KOPT-K1 (cell line): ENCODE results near the gene CMIP.

Source experiments
- H3K27ac ChIP-seq: fragments of 200-600 bp; sonication (generic); 2 replicates; pipeline ENCODE4 v1.5.1; 2016; ENCODE audit warnings: antibody characterized with exemption, mild to moderate bottlenecking, low read depth, low read length; ENCODE audit not compliant: poor library complexity, severe bottlenecking
- H3K36me3 ChIP-seq: fragments of 200-600 bp; sonication (generic); 2 replicates; pipeline ENCODE4 v1.5.1; 2017; ENCODE audit warnings: antibody characterized with exemption, mild to moderate bottlenecking, low read length, moderate library complexity; ENCODE audit not compliant: insufficient read depth
- H3K9me3 ChIP-seq: fragments of 200-600 bp; sonication (generic); 2 replicates; pipeline ENCODE4 v1.5.1; 2017; ENCODE audit warnings: antibody characterized with exemption, low read length, mild to moderate bottlenecking; ENCODE audit not compliant: insufficient read depth, poor library complexity, severe bottlenecking

Gene CMIP

DNA sequence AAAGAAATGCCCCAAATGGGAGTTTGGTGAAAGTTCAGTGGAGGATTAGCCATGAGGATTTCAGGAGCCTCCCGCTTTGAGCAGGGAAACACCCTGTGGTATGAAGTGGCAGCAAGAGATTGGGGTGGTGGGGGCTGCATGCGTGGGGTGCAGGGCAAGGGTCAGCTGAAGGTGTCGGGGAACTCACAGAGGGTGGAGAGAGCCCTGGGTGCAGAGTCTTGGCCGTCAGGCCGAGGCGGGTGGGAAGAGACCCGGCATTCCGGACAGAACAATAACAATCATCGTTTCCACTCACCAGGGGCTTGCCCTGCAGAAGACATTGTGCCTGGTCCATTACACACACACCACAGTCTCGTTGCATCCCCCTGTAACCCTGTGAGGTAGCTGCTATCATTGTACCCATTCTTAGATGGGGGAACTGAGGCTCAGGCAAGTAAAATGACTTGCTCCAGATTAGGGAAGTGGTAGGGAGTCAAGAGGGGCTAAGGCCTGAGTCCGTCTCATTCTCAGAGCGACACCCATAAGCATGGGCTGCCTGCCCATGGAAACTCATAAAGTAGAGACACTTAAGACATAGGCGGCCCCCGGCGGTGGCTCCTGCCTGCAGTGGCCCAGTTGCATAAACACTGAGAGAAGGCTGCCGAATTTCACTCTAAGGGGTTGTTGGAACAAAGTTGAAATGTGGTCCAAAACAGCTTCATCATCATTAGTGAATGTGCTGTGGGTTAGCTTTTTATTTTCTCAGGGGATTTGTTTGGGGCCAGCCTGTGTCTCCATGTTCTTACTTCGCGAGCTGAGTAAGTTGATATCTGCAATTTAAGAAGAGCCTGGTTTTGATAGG, 93.3 kb downstream of the CMIP start:
- no peaks in the 10 kb centered on the region for H3K36me3 ChIP-seq
- H3K9me3 ChIP-seq: no peaks in the 10 kb centered on the region
- no peak overlapping the region for H3K27ac ChIP-seq

DNA sequence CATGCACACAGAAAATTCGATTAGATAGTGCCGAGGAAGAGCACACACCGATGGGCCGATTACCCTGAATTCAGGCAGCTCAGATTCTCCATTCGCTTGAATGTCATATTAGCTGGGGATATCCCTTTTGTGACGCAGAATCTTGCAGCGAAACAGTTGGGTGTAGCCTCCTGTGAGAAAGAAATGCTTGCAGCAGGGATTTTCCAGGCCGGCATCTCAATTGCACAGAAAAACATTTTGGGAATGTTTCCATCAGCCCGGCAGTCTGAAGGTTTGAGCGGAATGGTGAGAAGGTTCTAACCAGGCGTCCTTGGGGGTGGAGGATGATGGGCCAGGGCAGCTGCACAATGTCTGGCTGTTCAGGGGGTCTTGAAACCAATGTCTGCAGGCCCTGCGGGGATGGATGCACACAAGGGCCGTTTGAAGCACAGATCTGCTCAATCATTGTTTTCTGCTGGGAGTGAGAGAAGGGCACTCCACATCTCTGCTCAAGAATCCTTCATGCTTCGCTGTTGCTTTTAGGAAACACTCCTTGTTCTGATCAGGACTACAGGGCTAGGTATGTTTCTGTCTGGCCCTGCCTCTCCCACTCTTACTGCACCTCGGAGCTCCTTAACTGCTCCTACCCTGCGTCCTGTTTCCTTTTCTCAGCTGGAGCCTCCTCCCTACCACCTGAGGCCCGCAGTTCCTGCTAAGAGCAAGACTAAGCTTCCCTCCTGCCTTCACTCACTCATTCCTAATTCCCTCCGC, 94.6 kb downstream of the CMIP start:
- H3K9me3 ChIP-seq: no peaks in the 10 kb centered on the region
- H3K36me3 ChIP-seq: no peaks in the 10 kb centered on the region
- H3K27ac ChIP-seq: no peak overlapping the region

DNA sequence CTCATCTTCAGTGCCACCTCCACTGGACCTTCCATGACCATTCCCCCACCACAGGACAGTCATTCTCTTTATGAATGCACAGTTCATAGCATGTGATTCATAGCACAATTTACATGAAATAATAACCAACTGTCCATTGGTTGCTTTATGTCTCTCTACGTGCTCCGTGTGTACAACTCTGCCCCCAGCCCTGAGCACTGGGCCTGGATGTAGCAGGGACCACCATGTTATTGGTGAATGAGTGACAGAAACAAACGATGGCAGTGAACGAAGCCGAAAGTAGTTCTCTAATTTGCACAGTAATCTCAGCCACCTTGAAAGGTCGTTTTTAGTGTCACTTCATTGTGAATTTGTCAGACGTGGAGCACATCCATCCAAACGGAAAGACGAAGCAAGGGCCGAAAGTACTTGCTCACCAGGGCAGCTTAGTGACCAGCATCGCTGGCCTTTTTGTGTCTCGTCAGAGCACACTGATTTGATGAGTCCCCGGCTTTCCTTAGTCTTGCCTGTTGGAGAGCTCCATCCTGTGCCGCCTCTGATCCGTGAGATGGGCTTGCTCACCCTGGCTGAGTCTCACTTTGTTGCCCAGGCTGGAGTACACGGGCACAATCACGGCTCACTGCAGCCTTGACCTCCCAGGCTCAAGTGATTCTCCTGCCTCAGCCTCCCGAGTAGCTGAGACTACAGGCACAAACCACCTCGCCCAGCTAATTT, 95.3 kb downstream of the CMIP start:
- H3K36me3 ChIP-seq: no peaks in the 10 kb centered on the region
- H3K27ac ChIP-seq: no peak overlapping the region
- H3K9me3 ChIP-seq: no peaks in the 10 kb centered on the region

DNA sequence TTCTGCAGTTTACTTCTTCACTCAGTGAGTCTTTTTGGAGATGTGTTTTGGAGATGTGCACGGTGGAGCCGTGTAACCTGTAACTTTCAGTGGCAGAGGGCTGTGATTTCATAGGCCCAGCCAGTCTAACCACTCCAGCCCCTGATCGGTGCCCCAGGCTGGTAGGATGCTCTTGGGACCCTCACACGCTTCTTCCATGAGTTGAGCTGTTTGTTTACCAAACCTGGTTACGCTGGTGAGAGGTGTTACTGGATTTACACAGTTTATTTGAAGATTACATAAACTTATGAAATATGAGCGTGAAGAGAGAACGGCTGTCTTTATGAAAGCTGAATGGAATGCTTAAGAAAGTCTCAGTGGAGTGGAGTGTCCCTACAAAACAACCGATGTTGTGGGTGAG, 96.7 kb downstream of the CMIP start:
- Histone ChIP-seq H3K27ac (no peak overlapping the region), H3K36me3 (no peaks in the 10 kb centered on the region), H3K9me3 (no peaks in the 10 kb centered on the region)

DNA sequence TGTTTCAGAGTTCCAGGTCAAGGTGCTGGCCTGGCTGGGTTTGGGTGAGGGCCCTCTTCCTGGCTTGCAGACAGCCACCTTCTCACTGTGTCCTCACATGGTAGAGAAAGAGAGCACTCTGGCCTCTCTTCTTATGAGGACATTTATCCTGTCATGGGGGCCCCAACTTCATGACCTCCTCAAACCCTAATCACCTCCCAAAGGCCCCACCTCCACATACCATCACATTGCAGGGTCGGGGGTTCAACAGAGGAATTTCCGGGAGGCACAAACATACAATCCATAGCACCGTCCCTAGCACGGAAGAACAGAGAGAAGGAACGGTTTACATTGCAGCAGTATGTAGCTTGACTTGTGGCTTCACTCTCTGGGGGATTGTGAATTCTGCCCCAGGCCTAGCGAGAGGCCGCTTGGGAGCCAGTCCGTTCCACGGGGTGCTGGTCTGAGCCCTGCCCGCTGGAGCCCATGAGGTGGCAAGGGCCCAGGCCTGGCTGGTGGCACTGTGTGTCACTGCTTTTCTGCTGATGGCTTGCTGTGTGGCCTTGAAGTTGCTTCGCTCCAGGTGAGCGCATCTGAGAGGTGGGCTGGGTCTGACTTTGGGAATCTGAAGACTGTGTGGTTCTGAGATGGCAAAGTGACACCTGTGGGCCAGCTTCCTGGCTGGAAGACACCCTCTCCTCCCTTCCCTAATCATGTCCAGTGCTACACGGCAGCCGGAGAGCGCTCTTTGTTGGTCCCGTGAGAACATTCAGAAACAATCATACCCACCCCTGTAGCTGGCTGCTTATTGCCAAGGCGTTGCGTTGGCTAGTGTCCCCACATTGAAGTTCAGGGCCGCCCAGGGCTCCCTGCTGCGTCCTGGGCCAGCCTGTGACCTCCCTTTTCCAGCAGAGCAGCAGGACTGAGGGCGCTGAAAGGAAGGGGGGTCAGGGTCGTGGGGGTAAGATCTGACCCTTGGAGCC, 98.3 kb downstream of the CMIP start:
- no peak overlapping the region for H3K27ac ChIP-seq
- no peaks in the 10 kb centered on the region for H3K36me3 ChIP-seq
- no peaks in the 10 kb centered on the region for H3K9me3 ChIP-seq

DNA sequence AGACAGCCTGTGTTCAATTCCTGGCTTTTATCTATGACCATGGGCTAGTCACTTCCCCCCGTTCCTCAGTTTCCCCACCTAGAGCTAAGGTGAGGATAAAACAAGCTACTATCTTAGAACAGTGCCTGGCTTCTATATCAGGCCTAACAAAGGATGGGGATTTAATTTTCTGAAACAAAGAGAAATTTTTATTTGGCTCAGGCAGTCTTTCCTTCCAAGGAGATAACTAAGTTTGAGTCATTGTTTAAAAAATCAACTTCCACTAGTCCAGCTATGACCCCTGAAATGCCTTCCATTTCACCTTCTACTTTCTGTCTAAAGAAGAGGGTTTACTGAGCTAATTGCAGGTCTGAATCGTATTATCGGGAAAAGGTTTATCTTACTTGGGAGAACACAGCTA, 99.0 kb downstream of the CMIP start:
- H3K9me3 ChIP-seq: no peaks in the 10 kb centered on the region
- no peak overlapping the region for H3K27ac ChIP-seq
- no peaks in the 10 kb centered on the region for H3K36me3 ChIP-seq

DNA sequence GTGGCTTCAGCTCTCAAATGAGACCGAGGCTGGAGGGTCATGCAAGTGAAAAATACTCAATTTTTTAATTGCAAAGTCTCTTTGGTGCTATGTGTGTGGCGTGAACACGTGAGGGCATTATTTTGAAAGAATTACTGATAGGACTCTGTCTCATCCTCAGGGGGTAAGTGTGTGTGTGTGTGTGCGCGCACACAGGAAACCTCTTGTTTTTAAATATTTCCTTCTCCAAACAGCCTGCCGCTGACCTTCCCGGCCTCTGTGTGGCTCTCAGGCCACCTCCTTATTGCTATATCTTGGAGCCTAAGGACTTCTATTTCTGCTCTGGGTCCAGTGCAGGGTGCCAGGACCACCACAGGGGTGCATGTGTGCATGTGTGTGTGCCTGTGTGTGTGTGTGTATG, 99.7 kb downstream of the CMIP start:
- no peak overlapping the region for H3K27ac ChIP-seq
- no peaks in the 10 kb centered on the region for H3K36me3 ChIP-seq

DNA sequence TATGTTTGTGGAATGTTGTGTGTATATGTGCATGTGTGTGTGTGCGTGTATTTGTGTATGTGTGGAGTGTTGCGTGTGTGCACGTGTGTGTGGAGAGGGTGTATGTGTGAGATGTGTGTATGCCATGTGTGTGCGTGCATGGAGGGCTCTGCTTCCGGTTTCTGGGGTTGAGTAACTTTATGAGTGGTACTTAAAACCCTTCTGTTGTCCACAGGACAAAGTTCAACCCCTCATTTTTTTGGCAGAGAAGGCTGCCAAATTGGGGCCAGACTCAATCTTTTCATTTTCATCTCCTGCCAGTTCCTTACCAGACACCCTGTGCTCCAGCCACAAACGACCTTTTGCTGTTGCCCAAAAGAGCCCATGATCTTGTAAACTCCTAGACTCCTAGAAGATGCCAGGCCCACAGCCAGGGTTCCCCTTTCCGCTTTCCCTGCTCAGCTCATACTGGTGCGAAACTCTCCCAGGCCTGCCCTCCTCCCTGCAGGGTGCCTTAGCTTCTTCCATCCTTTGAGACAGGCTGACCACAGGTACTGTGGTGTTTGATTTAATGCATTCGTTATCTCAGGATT, 100.2 kb downstream of the CMIP start:
- H3K27ac ChIP-seq: no peak overlapping the region

More for the DNA sequence above, 99.7 kb downstream of the CMIP start:
- no peaks in the 10 kb centered on the region for H3K9me3 ChIP-seq

DNA sequence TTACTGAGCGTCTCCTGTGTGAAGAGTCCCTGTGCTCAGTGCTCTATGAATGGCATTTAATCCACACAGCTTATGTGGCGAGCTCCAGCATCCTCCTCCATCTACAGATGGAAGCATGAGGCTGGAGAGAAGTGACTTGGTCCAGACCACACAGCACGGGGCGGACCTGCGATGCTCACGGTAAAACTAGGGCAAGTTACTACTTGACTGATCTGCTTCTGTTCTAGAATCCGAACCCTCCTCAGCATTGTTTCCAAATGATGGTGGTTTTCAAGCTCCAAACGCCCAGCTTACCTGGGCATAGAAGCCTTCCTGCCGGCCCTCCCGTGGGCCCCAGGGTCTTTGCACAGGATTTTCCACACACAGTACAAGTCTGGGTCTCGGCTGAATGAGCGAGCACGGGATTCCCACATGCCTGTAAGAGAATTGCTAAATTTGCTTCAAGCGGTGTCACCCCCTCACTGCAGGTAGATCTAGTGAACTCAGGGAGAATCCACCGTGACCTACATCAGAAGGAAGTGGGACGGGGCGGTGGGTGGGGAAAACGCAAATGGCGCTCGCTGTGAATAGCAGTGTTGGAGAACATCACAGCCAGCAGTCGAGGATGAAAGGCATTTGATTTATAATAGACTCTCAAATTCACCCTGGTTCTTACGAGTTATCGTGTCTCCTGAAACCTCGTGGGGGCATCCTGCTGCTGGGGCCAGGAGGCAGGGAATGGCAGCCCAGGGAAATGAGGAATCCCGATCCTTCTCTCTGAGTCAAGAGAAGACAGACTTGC, 101.1 kb downstream of the CMIP start:
- no peaks in the 10 kb centered on the region for H3K9me3 ChIP-seq

More for the DNA sequence above, 100.2 kb downstream of the CMIP start:
- Histone ChIP-seq H3K36me3 (no peaks in the 10 kb centered on the region), H3K9me3 (no peaks in the 10 kb centered on the region)

DNA sequence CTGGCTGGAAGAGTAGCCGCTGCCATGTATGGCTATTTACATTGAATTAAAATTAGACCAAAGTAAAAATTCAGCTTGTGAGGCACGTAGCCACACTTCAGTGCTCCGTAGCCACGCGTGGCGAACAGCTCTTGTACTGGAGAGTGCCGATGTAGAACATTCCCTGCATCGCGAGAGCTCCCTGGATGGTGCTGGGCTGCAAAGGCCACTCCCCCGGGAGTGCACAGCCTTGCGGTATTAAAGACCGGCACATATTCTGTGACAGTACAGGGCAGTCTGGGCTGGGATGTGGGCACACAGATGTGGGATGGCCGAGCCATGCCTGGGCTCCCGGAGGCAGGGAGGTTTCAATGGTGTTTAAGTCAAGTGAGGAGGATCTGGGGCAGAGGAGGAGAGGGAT, 102.2 kb downstream of the CMIP start:
- H3K36me3 ChIP-seq: no peaks in the 10 kb centered on the region
- no peaks in the 10 kb centered on the region for H3K9me3 ChIP-seq
- no peak overlapping the region for H3K27ac ChIP-seq

More for the DNA sequence above, 101.1 kb downstream of the CMIP start:
- H3K36me3 ChIP-seq: no peaks in the 10 kb centered on the region
- no peak overlapping the region for H3K27ac ChIP-seq

DNA sequence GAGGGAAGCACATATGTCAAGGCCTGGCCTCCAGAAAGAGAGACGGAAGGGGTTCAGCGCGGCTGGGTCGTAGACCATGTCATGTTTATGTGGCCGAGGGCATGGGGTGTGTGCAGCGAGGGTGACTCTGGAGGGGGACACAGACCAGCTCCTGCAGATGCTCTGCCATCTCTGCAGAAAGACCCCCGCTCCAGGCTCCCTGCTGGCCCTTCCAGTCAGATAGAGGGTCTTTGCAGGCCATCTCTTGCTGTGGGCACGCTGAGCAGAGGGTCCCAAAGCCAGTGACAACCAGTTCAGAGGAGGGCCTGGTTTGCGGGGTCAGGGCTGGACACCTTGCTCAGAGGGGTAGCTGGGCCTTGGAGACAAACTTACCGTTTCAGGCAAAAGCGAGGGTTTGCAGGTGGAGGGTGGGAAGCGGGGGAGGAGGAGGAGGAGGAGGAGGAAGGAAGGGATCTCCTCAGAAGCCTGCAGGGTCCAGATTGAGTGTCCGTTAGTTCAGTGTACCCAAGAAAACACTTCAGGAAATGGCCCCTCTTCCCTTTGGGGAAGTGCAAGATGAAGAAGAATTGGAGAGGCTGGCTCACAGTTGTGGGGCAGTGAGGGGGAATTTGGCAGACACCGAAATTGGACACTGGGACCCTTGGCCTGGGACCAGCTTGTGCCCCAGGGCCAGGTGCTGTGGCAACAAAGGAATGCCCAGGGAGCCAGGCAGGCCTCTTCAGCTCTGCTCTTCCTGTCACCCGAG, 102.8 kb downstream of the CMIP start:
- H3K27ac ChIP-seq: no peak overlapping the region
- no peaks in the 10 kb centered on the region for H3K36me3 ChIP-seq
- no peaks in the 10 kb centered on the region for H3K9me3 ChIP-seq

DNA sequence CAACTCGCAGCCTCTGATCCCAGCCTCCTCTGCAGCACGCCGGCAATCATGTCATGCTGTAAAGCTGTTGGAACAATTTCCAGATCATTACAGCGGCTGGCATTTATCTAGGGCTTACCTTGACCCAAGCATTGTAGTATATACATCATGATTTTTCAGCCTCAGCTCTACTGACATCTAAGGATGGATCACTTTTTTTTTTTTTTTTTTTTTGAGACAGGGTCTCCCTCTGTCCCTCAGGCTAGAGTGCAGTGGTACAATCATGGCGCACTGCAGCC, 103.3 kb downstream of the CMIP start:
- H3K9me3 ChIP-seq: no peaks in the 10 kb centered on the region
- no peak overlapping the region for H3K27ac ChIP-seq
- H3K36me3 ChIP-seq: no peaks in the 10 kb centered on the region

DNA sequence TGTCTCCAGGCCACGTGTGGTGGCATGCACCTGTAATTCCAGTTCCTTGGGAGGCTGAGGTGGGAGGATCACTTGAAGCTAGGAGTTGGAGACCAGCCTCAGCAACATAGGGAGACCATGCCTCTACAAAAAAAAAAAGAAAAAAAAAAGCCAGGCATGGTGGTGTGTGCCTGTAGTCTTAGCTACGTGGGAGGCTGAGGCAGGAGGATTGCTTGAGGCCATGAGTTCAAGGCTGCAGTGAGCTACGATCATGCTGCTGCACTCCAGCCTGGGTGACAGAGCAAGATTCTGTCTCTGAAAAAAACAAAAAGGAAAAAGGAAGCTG, 103.9 kb downstream of the CMIP start:
- Histone ChIP-seq H3K9me3 (no peaks in the 10 kb centered on the region), H3K27ac (no peak overlapping the region), H3K36me3 (no peaks in the 10 kb centered on the region)
